Brain pericyte (primary cell): Measurements from ENCODE around the gene MTA1.
A peak's percentile ranks its signal among the peaks of the same experiment; 100 is the strongest.

Experiments used
- DNase-seq: peaks from one replicate; pipeline ENCODE4 v3.0.0-alpha.2; 2012; ENCODE audit warnings: low read depth, low spot score

MTA1 gene

GRCh38 chr14:105386581-105387529 is 32.8 kb upstream of the MTA1 start:
- no peak for DNase-seq

GRCh38 chr14:105387530-105387922 is 32.1 kb upstream of the MTA1 start:
- DNase-seq: no peak

- no peak for DNase-seq
Measured at GRCh38 chr14:105388110-105388951, 31.3 kb upstream of the MTA1 start.

GRCh38 chr14:105388976-105389375 is 30.7 kb upstream of the MTA1 start:
- no peak for DNase-seq

GRCh38 chr14:105389534-105389933 is 30.1 kb upstream of the MTA1 start:
- DNase-seq: no peak

GRCh38 chr14:105389976-105390848 is 29.4 kb upstream of the MTA1 start:
- no peak for DNase-seq

- DNase-seq: no peak
Measured at GRCh38 chr14:105390849-105391500, 28.7 kb upstream of the MTA1 start.

- no peak for DNase-seq
Measured at GRCh38 chr14:105391541-105391940, 28.1 kb upstream of the MTA1 start.

GRCh38 chr14:105392131-105393090 is 27.2 kb upstream of the MTA1 start:
- no peak for DNase-seq

GRCh38 chr14:105393151-105393550 is 26.5 kb upstream of the MTA1 start:
- DNase-seq: no peak

- DNase-seq: no peak
Measured at GRCh38 chr14:105394714-105395537, 24.7 kb upstream of the MTA1 start.

- DNase-seq: no peak
Measured at GRCh38 chr14:105395538-105395854, 24.1 kb upstream of the MTA1 start.

- no peak for DNase-seq
Measured at GRCh38 chr14:105397350-105397931, 22.2 kb upstream of the MTA1 start.

- DNase-seq: peak; percentile 27
Measured at GRCh38 chr14:105398044-105398725, 21.4 kb upstream of the MTA1 start, which contains the start of gene TEX22. TEX22 (plus strand) TSS chr14:105398538; CDS start chr14:105399341, 803 bp downstream.

- DNase-seq: no peak
Measured at GRCh38 chr14:105398726-105399465, 20.7 kb upstream of the MTA1 start.

GRCh38 chr14:105399466-105399775 is 20.2 kb upstream of the MTA1 start:
- DNase-seq: no peak

GRCh38 chr14:105400016-105400415 is 19.6 kb upstream of the MTA1 start:
- no peak for DNase-seq

- no peak for DNase-seq
Measured at GRCh38 chr14:105401699-105402098, 17.9 kb upstream of the MTA1 start.
